Measurements from ENCODE around the gene TNC.

TNC gene

DNA sequence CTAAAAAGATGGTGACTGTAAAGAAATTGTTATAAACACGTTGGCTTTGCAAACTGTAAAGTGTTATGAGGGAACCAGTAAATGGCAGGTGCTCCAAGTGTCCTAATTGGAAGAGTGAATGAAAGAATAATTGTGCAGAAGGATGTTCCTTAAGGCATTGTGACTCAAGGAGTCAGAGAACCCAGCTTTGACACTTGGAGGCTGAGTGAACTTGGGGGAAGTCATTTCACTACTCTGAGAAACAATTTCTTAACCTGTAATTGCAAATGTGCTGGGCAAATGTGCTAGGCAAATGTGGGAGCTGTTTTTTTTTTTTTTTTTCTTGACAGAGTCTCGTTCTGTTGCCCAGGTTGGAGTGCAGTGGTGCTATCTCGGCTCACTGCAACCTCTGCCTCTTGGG, 103.5 kb downstream of the TNC start:
- H3K36me3 ChIP-seq (ENCODE audit: insufficient read depth, low read length): no peaks in the 10 kb centered on the region
- H3K9me3 ChIP-seq (ENCODE audit: control insufficient read depth, insufficient read depth, low read length): no peaks in the 10 kb centered on the region
- peaks cover 14% of the 10 kb centered on the region for H3K4me1 ChIP-seq (ENCODE audit: insufficient read depth, low read length)
- H3K9ac ChIP-seq (ENCODE audit: low read depth, low read length): no peak overlapping the region

DNA sequence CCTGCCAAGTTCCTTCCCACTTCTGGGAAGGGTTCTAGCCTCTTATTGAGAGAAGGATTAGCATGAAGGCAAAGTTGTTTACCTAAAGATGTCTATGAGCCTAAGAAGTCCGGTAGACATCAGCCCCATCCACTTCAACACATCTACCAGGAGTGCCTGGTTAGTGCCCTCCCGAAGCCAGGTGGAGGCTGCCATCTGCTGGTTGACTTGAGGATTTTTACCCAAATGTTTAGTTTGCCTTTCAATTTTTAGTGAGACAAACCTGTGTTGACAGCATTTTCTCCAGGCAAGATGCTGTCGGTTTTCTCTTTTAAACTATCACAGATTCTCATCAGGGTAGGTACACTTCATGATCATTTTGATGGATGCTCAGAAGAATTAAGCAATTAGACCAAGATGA, 104.0 kb downstream of the TNC start:
- no peak overlapping the region for H3K9ac ChIP-seq (ENCODE audit: low read depth, low read length)
- H3K9me3 ChIP-seq (ENCODE audit: control insufficient read depth, insufficient read depth, low read length): no peaks in the 10 kb centered on the region
- H3K36me3 ChIP-seq (ENCODE audit: insufficient read depth, low read length): no peaks in the 10 kb centered on the region
- peaks cover 14% of the 10 kb centered on the region for H3K4me1 ChIP-seq (ENCODE audit: insufficient read depth, low read length)

DNA sequence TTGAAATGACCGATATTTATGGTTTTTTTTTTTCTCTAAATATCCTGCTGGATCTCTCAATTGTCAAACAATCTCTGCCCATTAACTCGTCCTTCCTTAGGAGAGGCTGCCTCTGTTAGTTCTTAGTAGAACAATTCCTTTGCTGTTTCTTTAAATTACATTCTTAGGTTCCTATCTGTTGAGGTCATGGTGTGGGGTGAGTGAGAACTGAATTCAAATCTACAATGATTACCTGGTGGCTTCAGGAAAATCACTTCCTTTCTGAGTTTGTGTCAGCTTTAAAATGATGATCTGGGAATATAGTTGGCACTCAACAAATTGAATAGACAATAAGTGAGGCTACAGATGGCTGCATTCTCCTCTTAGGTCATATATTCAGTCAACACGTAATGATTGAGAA, 105.5 kb downstream of the TNC start:
- Histone ChIP-seq H3K9me3 (ENCODE audit: control insufficient read depth, insufficient read depth, low read length) (no peaks in the 10 kb centered on the region), H3K4me1 (ENCODE audit: insufficient read depth, low read length) (peaks cover 17% of the 10 kb centered on the region), H3K9ac (ENCODE audit: low read depth, low read length) (no peak overlapping the region), H3K36me3 (ENCODE audit: insufficient read depth, low read length) (no peaks in the 10 kb centered on the region)

DNA sequence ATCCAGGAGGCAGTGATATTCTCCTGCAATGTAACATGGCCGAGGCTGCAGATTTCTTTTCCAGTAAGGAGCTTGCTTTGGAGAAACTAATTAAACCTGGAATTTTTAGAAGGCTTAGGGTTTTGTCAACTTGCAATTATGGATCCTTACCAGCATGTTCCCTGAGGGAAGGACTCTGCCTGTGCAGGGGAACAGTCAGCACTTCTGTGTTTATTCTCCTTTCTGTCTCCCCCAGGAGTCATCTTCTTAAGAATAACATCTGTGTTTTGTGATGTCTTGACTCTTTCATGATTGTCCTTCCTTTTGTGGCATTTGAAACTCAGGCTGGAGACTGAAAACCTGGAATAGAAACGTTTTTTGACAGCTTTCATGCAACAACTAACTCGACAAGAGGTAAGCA, 107.1 kb downstream of the TNC start:
- no peaks in the 10 kb centered on the region for H3K36me3 ChIP-seq (ENCODE audit: insufficient read depth, low read length)
- peaks cover 17% of the 10 kb centered on the region for H3K4me1 ChIP-seq (ENCODE audit: insufficient read depth, low read length)
- no peaks in the 10 kb centered on the region for H3K9me3 ChIP-seq (ENCODE audit: control insufficient read depth, insufficient read depth, low read length)
- H3K9ac ChIP-seq (ENCODE audit: low read depth, low read length): no peak overlapping the region

DNA sequence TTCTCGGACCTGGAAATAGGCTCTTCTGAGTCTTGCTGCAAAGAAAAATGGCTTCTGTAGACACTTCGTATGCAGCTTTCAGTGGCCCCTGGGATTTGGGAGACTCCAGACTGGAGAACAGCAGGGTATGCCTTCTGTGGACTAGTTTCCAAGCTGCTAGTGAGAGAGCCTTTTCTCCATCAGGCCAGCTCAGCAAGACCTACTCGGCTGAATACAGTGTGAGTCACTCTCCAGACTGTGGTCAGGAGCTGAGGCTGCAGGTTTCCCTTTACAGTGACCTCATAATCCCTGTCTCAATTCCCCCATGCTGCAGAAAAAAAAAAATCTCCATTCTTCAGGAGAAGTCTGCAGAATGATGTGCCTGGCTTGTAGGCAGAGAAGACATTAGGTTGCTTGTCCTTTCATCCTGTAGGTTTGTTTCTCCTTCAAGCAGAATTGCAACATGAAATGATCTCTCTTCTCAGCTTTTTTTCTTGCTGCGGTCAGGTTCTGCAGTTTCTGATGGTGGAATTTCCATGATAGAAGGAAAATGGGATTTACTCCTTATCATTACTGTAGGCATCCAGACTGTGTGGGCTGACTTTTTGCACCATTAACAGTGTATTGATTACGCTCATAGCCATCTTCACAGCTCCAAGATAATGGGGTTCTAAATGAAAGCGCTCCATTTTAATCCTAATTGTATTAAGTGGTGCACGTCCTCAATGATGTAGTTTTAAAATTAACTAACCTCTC, 109.3 kb downstream of the TNC start:
- H3K4me1 ChIP-seq (ENCODE audit: insufficient read depth, low read length): peaks cover 17% of the 10 kb centered on the region
- no peaks in the 10 kb centered on the region for H3K36me3 ChIP-seq (ENCODE audit: insufficient read depth, low read length)
- H3K9me3 ChIP-seq (ENCODE audit: control insufficient read depth, insufficient read depth, low read length): no peaks in the 10 kb centered on the region
- no peak overlapping the region for H3K9ac ChIP-seq (ENCODE audit: low read depth, low read length)

DNA sequence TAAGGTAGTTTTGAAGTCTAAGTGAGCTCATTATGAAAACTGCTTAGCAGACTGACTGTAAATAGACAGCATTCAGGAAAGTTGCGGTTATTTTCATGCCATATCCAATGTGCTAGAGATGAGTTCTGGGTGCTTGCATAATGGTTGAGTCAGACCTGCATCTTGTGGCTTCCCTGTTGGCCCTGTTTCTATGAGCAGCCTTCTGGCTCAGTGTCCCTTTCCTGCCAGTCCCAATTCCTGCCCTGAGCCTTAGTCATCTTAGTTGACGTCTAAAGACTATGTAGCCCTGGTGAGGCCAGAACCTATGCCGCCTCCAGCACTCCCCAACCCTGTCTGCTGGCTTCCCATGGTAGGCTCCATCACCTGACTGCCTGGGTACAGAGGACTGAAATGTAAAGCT, 111.3 kb downstream of the TNC start:
- H3K4me1 ChIP-seq (ENCODE audit: insufficient read depth, low read length): peaks cover 3% of the 10 kb centered on the region; the same call in 1 of the 2 replicates
- no peaks in the 10 kb centered on the region for H3K36me3 ChIP-seq (ENCODE audit: insufficient read depth, low read length)
- no peak overlapping the region for H3K9ac ChIP-seq (ENCODE audit: low read depth, low read length)
- H3K9me3 ChIP-seq (ENCODE audit: control insufficient read depth, insufficient read depth, low read length): no peaks in the 10 kb centered on the region

DNA sequence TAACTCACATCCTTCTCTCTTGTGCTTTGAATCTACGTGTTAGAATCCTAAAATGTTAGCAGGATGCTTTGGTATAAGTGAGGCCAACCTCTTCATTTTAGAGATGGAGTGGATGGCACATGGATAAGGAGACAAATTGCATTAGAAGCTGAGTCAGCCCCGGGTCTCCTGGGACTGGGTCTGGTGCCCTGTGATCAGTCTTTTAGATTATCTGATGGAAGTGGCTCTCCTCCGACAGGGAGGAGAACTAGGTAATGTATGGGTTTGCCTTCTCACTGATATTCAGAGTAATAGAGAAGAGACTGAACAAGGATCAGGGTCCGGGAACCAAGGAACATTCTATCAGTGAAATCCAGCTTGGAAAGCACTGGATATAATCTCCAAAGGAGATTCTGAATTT, 112.6 kb downstream of the TNC start:
- no peak overlapping the region for H3K9ac ChIP-seq (ENCODE audit: low read depth, low read length)
- H3K4me1 ChIP-seq (ENCODE audit: insufficient read depth, low read length): peaks cover 3% of the 10 kb centered on the region; the same call in 1 of the 2 replicates
- no peaks in the 10 kb centered on the region for H3K36me3 ChIP-seq (ENCODE audit: insufficient read depth, low read length)
- no peaks in the 10 kb centered on the region for H3K9me3 ChIP-seq (ENCODE audit: control insufficient read depth, insufficient read depth, low read length)

DNA sequence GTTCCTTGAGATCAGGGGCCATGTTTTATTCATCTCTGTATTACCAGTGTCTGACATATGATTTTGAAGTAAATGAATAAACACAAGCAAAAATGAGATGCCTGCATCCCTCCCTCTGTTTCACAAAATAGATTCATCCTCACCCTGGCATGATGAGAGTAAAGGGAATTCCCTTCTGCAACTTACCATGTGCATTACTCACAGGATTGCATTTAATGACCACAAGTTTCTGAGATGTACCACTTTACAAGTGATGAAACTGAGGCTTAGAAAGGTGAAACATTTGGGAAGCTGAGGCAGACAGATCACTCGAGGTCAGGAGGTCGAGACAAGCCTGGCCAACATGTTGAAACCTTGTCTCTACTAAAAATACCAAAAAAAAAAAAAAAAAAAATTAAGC, 113.4 kb downstream of the TNC start:
- H3K9me3 ChIP-seq (ENCODE audit: control insufficient read depth, insufficient read depth, low read length): no peaks in the 10 kb centered on the region
- no peaks in the 10 kb centered on the region for H3K36me3 ChIP-seq (ENCODE audit: insufficient read depth, low read length)
- H3K4me1 ChIP-seq (ENCODE audit: insufficient read depth, low read length): peaks cover 3% of the 10 kb centered on the region; the same call in 1 of the 2 replicates
- no peak overlapping the region for H3K9ac ChIP-seq (ENCODE audit: low read depth, low read length)

DNA sequence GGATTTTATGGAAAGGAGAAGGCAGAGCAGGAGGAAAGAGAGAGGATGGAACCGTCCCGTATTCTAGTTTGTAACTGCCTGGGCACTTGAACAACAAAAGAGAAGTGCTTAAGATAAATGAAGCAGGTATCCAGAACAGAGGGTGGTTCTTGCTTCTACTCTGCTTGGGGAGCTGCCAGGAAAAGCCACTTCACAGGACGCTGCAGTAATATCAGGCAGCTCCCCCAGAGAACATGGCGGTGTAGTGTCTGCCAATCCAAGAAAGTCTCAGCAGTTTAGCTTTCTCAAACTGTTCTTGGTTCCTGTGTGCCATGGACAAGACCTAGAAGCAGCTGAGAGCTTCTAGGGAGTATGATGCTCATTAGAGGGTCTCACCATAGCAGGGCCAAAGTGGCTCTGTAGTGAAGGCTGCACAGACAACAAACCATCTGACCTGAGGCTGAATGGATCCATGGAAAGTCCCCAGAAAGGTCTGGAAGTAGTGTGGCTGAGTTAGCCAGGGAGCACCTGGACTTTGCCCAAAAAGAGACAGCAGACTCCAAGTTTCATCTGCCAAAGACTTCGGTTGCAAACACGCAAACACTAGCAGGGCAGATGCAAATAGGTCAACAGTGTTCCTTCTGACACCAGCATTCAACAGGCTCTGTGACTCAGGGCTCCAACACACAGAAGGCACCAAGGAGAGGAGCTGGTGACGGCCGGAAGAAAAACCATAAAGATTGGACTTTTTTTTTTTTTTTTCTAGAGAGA, 115.4 kb downstream of the TNC start:
- Histone ChIP-seq H3K4me1 (ENCODE audit: insufficient read depth, low read length) (no peaks in the 10 kb centered on the region), H3K36me3 (ENCODE audit: insufficient read depth, low read length) (no peaks in the 10 kb centered on the region), H3K9me3 (ENCODE audit: control insufficient read depth, insufficient read depth, low read length) (no peaks in the 10 kb centered on the region)

DNA sequence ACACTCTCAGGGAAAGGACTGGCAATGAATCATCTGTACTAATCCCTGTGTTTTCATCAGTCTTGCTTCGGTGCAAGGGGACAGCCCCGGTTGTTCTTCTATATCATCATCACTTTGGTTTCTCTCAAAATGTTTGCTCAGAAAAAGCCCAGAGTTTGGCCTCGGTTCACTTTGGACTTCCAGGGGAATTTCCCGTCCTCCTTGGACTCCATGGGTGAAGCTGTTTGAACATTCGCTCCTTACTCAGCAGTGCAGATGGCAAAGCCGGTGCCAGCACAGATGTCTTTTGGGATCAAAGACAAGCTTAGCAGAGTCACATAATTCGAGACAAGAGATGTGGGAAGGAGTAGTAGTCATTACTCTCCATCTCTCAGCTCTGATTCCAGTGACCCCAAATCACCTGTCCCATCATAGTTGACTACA, 117.7 kb downstream of the TNC start:
- Histone ChIP-seq H3K9me3 (ENCODE audit: control insufficient read depth, insufficient read depth, low read length) (no peaks in the 10 kb centered on the region), H3K4me1 (ENCODE audit: insufficient read depth, low read length) (no peaks in the 10 kb centered on the region)

More for the DNA sequence above, 115.4 kb downstream of the TNC start:
- no peak overlapping the region for H3K9ac ChIP-seq (ENCODE audit: low read depth, low read length)

DNA sequence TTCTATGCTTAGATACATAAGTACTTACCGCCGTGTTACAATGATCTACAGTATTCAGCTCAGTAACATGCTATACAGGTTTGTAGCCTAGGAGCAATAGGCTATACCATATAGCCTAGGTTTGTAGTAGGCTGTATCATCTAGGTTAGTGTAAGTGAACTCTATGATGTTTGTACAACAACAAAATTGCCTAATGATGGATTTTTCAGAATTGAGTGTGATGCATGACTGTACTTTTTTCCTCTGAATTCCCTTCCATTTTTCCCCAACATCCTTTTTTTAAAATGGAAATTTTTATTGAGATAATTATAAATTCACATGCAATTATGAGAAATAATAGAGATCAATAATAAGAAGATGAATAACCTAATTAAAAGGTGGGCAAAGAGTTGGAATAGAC, 119.6 kb downstream of the TNC start:
- Histone ChIP-seq H3K9ac (ENCODE audit: low read depth, low read length) (no peak overlapping the region), H3K9me3 (ENCODE audit: control insufficient read depth, insufficient read depth, low read length) (no peaks in the 10 kb centered on the region), H3K4me1 (ENCODE audit: insufficient read depth, low read length) (no peaks in the 10 kb centered on the region), H3K36me3 (ENCODE audit: insufficient read depth, low read length) (no peaks in the 10 kb centered on the region)

More for the DNA sequence above, 117.7 kb downstream of the TNC start:
- Histone ChIP-seq H3K36me3 (ENCODE audit: insufficient read depth, low read length) (no peaks in the 10 kb centered on the region), H3K9ac (ENCODE audit: low read depth, low read length) (no peak overlapping the region)

DNA sequence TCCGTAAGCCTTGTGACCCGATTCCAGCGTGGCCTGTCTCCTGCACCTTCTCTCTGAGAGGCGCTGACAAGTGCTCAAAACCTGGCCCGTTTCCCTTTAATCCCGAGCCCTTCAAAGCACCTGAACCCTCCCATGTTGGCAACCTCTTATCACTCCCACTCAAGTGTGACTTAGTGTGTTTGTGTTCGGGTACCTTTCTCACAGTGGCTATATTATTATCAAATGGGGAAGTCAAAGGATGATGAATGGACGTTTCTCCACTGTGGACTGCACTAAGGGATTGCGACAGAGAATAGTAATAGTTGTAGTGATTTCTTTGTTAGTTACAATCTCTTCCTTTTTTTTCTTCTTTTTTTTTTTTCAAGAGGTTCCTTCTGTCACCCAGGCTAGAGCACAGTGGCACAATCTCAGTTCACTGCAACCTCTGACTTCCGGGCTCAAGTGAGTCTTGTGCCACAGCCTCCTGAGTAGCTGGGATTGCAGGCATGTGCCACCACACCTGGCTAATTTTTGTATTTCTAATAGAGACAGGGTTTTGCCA, 122.2 kb downstream of the TNC start:
- no peaks in the 10 kb centered on the region for H3K9me3 ChIP-seq (ENCODE audit: control insufficient read depth, insufficient read depth, low read length)
- no peaks in the 10 kb centered on the region for H3K4me1 ChIP-seq (ENCODE audit: insufficient read depth, low read length)
- no peaks in the 10 kb centered on the region for H3K36me3 ChIP-seq (ENCODE audit: insufficient read depth, low read length)
- no peak overlapping the region for H3K9ac ChIP-seq (ENCODE audit: low read depth, low read length)

DNA sequence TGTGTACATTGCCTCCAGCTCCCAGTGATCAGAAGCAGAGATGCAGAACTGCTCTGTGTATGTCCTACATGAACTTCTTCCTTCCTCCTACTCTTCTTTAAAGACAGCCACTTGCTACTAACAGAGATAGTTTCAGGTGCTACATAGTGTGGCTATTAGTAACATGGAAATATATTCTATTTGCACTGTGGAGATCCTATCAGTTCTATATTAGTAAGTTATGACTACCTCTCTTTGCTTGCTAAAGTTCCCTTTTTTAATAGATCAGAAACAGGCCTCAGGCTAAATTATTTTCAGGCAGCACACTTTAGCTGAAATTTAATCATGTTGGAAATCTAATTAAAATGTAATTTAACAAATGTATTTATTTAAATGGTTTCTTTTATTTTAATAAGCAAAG, 123.2 kb downstream of the TNC start:
- Histone ChIP-seq H3K9ac (ENCODE audit: low read depth, low read length) (no peak overlapping the region), H3K4me1 (ENCODE audit: insufficient read depth, low read length) (no peaks in the 10 kb centered on the region), H3K9me3 (ENCODE audit: control insufficient read depth, insufficient read depth, low read length) (no peaks in the 10 kb centered on the region), H3K36me3 (ENCODE audit: insufficient read depth, low read length) (no peaks in the 10 kb centered on the region)

DNA sequence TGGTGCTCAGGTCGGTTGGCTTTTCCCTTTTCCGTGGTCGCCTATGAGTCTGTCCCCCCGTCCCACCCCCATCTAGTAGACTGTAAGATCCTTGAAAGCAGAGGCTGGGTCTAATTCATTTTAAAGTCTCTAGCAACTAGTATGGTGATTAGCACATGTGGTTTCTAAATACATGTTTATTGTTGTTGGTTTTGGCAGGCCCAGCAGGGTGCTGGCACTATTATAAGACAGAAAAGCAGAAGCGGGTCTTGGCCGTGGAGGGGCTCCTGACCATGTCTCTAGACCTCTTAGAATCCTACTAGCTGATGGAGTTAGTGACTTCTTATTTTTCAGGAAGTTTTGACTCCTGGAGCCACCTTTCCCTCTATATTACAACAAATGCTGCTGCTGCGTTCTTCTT, 126.1 kb downstream of the TNC start:
- Histone ChIP-seq H3K4me1 (ENCODE audit: insufficient read depth, low read length) (no peaks in the 10 kb centered on the region), H3K9me3 (ENCODE audit: control insufficient read depth, insufficient read depth, low read length) (no peaks in the 10 kb centered on the region), H3K36me3 (ENCODE audit: insufficient read depth, low read length) (no peaks in the 10 kb centered on the region), H3K9ac (ENCODE audit: low read depth, low read length) (no peak overlapping the region)

DNA sequence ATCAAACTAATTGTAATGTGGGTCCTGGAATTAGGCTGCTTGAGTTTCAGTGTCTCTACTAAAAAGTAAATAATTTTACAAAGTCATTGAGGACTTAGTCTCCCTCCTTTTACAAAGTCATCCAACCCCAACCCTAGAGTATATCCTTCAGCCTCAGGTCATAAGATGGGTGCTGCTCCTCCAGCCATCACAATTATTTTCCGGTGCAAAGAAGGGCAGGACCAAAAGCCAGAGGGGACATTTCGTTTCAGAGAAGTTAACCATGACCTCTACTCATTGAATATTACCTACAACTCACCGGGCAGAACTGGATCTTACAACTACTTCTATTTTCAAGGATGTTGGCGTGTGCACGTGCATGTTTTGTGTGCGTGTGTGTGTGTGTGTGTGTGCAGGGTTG, 127.1 kb downstream of the TNC start:
- no peaks in the 10 kb centered on the region for H3K36me3 ChIP-seq (ENCODE audit: insufficient read depth, low read length)
- H3K9ac ChIP-seq (ENCODE audit: low read depth, low read length): no peak overlapping the region

More for the DNA sequence above, 127.1 kb downstream of the TNC start:
- Histone ChIP-seq H3K4me1 (ENCODE audit: insufficient read depth, low read length) (no peaks in the 10 kb centered on the region), H3K9me3 (ENCODE audit: control insufficient read depth, insufficient read depth, low read length) (no peaks in the 10 kb centered on the region)
